ENCODE data around the gene AXL.
"Not testable (repeated sequence)": the region's sequence is repeated elsewhere in the genome, so short reads cannot be mapped to it uniquely, and the experiment has no call there.

AXL gene

DNA sequence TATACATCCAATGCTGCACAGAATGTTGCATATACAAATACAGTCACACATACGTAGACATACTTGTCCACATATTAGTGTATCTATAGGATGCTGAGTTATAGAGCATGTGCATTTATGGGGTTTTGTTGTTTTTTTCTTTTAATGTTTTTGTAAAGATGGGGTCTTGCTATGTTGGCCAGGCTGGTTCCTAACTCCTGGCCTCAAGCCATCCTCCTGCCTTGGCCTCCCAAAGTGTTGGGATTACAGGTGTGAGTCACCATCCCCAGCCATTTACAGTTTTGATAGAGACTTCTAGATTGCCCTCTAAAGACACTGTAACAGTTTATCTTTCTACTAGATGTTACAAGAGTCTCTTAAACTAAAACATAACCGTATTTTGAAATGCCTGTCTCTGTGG is 59.5 kb downstream of the AXL start:
- no peak for DNase-seq

DNA sequence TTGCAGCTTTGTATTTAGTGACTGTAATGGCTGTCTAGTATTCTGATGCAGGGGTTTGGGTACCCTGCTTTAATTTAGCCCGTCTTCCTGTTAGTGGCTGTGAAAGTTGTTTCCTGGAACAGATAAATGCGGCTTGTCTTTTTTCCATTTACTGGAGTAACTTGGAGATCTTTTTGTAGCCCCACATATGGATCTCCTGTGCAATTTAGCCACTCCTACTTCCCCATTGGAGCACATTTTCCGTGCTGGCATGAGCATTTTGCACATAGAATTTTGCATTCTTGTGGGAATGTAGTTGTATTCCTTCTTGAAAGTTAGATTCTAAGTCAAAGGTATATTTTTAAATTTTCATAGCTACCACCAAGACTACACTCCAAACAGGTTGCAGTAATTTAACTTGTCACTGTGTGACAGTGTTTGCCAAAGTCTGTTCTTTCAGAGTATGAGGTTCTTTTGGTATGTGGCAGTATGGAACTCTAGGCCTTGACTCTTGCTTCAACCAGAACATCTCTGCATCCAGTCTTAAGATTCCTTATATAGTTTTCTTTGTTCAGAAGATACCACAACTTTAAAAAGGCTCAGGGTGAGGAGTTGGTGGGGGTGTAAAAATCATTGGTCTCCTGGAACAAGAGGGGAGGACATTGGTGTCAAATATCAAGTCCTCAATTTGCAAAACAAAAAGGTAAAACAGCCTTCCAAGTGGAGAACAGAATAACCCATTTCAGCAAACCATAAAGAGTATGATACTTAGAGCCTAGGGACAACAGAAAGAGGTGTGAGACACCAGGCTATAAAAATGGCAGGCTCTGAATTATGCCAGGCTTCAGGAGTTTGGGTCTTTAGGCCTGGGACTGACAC is 69.9 kb downstream of the AXL start:
- DNase-seq: no peak

DNA sequence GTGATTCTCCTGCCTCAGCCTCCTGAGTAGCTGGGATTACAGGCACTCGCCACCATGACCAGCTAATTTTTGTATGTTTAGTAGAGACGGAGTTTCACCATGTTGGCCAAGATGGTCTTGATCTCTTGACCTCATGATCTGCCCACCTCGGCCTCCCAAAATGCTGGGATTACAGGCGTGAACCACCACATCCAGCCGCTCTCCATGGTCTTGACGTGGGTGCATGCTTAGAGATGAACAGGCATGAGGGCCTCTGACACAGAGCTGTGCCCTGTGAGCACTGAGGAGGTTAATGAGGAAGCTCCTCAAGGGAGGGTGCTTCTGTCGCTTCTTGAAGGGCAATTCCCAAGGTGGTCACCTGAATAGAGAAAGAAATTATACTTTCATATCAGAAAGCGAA is 70.8 kb downstream of the AXL start:
- DNase-seq: not testable (repeated sequence)

DNA sequence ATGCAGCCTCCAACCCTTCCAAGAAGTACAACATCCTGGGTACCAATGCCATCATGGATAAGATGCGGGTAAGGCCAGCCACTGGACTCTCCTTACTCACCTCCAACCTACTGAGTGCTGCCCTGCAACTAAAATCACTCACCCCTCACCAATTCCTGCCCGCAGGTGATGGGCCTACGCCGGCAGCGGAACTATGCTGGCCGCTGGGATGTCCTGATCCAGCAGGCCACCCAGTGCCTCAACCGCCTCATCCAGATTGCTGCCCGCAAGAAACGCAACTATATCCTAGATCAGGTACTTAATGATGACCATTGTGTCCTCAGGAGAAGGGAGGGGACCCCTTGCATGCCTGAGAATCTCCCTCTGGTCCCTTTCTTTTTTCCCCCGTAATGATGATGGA is 75.4 kb downstream of the AXL start:
- no peak for DNase-seq

DNA sequence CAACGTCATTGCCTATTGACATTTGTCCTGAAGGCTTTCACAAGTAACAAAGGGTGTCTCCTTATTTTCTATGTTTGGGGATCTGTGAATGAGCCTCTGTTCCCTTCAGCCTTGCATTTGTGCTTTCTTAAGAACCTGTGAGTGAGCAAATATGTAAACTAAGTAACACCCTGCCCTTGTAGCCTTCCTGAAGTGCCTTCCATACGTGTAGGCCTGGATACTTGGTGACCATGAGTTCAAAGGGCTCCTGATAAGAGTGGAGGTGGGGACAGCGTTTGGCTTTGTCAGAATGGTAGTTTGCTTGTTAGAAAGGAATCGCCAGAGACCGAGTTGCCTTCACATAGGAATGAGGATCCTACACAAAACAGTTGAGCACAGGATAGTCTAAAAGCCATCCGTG is 76.5 kb downstream of the AXL start:
- DNase-seq: no peak

DNA sequence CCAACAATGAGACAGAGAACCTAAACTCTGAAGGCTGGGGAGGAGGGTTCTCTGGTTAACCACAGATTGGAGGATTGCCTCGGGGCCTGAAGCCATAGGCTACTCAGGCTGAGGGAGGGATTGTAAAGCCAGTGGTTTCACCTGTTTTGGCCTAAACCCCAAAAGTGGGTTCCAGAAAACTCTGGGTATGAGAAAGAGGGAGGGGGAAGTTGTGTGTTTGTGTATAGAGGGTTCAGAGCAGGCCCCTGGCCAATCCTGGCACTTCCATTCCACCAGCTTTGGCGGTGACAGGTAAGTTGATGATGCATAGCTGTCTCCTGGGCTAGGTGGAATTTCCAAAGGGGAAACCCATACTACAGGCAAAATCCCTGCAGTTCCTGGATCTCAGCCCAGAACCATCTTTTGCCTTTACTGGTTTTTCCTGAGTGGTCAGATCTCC is 77.4 kb downstream of the AXL start:
- no peak for DNase-seq

DNA sequence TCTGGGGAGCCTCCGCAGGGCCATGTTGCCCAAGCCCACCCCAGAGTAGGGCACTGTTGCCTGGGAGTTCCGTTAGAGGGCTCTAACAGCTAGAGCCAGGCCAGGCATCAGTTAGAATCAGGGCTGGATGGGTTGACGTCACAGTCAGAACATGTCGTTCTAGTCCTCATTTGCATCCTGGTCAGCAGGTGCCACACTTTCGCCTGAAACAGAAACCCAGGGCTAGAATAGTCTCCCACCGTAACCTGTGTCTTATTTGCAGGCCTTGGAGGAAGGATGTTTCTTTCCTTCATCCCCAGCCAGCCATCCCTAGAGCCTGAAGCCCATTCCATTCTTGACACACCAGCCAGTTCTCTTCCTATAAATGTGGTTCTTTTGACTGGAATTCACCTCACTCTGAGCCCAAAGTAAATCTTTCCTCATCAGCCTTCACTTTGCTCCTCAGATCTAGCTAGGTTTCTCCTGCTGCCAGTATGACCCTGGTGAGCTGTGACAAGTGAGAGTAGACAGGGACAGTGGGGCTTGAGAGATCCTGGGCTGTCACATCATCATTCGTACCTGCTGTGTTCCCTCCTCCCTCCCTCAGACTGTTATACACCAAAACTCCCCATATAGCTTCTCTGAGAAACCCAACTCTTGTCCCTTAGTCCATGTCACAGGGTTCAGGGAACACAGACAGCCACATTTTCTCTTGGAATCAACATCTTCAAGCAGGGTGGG is 78.8 kb downstream of the AXL start:
- no peak for DNase-seq

DNA sequence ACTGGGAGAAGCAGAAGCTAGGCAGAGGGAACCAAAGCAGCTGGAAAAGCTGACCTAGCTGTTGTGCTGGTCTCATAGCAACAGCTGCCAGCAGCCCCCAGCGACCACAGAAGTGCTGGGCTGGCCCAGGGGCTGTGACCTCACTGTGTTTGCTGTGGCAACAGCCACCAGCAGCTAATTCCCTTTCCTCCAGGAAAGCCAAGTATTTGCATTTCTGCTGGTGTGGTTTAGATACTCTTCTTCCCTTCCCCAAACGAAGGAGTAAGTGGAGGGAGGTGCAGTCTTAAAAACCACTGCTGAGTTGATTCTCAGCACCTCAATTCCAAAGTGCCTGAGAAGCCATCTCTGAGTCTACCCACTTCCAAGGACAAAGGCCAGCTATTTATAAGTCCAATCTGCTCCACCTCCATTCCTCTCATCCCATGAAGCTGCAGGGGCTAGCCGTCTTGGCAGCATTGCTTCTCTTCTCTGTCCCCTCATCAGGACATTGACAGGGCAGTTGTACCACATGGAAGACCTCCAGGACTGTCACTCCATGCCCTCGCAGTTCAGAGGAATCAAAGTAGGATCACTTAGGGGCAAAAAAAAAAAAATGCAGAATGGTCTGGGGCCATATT is 79.4 kb downstream of the AXL start:
- DNase-seq: no peak

DNA sequence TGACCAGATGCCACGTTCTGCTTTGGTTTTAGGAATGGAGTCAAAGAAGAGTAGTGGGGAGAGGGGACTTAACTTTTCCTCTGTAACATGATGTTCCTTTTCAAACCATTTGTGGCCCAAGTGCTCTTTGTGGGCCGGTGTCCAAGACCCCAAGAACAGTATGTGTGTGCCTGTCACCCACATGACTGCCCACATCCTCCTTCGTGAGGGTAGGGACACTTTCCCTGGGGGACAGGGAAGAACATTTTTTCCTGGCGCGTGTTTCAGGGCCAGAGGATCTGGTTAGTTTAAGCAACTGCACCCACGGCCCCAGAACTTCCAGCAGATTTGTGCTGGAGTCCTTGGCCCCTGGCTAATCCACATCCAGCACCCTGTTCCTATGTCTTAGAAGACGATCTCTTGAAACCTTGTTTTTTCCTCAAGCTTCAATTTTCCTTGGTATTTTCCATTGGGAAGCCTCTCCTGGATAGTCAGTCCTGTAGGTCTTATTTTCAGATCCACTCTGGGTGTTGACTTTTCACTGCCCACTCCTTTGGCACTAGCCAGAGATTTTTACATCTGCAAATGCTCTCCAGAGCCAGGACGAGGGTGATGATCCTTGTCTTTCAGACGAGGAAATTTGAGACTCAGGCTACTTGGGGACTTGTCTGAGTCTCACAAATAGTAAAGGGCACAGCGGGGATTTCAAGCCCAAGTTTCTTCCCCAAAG is 80.2 kb downstream of the AXL start:
- DNase-seq: no peak

DNA sequence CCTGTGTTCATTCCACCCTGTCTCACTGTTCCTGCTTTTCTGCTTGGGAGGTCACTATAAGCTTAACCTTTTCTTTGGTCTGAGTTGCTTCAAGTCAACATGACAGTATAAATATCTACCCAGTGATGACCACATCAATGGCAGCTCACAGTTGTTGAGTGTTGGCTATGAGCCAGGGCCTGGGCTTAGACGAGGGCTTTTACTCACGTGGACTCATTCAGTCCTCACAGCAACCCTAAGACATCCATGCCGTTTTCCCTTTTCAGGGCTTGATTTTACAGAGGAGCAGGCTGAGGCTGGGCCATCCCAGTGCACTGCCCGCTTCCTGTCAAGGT is 80.7 kb downstream of the AXL start:
- DNase-seq: peak in 1 of 4 experiments; percentile 34

DNA sequence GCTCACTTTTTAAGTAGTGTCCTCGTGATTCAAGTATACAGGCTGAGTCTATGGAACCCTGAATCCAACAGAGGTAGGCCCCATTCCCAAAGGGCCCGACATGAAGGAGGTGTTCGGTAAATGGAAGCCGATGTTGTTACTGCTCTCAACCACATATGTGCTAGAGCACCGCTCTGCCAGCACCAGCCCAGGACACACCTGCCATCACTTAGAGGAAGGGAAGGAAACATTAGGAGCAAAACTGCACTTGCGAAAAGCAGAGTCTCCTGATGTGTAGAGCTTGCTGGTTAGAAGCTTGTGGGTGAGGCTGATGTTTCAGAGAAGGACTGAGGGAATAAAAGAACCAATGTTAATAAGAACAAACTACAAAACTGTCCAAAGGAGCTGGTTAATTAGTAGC is 81.5 kb downstream of the AXL start:
- no peak for DNase-seq

DNA sequence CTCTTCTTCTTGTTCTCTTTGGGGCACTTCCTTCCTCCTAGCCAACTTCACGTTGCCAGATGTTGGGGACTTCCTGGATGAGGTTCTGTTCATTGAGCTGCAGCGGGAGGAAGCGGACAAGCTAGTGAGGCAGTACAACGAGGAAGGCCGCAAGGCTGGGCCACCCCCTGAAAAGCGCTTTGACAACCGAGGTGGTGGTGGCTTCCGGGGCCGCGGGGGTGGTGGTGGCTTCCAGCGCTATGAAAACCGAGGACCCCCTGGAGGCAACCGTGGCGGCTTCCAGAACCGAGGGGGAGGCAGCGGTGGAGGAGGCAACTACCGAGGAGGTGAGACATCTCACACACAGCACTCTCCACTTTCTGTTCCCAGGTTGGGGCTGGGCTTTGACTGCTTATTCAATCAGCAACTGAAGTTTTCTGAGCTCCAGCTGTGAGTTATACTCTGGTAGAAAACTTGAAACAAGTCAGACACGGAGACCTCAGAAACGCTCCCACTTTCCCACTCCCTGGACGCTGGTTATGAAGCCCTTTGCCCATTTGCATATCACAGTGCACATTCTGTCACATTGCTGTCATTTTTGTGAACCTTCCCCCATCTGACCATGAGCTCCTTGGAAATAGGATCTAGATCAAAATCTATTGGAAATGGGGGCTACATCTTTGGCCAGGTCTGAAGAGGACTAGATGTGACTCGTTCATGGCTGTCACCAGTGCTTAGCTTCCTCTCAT is 83.8 kb downstream of the AXL start:
- peak in 2 of 4 experiments; percentile 27 to 45 for DNase-seq

DNA sequence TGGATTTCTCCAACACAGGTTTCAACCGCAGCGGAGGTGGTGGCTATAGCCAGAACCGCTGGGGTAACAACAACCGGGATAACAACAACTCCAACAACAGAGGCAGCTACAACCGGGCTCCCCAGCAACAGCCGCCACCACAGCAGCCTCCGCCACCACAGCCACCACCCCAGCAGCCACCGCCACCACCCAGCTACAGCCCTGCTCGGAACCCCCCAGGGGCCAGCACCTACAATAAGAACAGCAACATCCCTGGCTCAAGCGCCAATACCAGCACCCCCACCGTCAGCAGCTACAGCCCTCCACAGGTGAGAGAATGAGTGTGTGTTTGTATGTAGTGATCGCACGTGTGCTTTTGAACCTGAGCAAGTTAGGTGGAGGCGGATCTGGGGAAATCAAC is 84.9 kb downstream of the AXL start:
- DNase-seq: no peak

DNA sequence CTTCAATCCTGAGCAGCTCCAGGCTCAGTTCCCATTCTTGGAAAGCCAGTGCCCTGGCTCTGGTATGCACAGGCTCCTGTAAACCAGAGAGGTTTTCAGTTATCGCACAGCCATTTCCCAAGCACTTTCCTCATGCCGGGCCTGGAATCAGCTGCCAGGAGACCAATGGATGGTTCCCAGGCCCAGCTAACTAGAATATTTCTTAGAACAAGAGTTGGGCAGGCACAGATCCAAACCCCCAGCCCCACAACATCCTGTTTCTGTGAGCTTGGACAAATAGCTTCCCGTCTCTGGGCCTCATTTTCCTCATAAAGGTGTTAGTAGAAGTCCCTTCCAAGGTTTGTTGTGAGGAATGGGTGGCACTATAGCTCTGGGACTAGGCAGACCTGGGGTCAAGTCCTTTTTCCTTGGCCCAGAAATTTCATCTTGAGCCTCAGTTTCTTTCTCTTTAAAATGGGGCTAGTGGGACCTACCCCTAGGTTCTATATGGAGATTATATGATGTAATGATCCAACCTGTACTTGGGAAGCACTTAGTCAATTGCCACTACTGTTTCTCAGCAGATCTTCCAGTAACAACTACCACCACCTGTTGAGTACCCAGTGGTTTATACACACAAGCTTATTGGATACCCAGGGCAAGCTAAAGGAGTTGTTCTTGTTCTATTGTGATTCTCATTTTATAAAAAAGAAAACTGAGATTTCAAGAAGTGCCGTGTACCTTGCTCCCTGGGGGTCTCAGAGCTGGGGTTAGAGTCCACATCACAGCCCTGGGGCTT is 85.9 kb downstream of the AXL start:
- DNase-seq: no peak

DNA sequence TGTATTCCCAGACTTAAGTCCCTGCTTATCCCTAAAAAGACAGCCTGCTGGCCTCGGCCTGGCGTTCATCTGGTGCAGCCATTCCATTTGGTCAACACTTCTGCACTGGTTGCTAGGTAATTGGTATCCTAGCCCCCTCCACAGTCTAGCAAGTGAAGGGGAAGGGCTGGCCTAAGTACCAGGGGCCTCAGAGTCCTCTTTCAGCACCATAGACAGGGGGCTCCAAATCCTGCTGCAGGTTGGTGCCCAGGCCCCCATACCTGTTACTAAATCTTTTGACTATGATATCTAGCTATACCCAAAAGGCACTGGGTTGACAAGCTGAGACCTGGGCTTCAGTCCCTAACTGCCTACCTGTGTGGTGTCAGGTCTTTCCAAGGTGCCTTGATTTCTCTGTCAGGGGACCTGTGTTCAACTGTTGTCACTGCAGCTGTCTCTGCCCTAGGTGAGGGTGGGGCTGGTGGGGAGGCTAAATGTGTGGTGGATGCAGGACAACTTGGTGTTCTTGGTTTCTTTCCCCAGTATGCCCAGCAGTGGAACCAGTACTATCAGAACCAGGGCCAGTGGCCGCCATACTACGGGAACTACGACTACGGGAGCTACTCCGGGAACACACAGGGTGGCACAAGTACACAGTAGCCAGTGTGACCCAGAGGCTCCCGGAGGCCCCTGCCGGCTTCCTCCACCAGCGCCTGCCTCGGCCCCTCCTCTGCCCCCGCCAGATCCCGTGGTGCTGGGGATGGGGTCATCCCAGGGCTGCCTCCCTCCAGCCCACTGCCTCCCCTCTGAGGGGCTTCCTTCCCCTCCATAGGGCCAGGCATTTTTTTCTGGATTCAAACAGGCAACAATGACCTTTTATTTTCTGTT is 87.1 kb downstream of the AXL start:
- DNase-seq: no peak

DNA sequence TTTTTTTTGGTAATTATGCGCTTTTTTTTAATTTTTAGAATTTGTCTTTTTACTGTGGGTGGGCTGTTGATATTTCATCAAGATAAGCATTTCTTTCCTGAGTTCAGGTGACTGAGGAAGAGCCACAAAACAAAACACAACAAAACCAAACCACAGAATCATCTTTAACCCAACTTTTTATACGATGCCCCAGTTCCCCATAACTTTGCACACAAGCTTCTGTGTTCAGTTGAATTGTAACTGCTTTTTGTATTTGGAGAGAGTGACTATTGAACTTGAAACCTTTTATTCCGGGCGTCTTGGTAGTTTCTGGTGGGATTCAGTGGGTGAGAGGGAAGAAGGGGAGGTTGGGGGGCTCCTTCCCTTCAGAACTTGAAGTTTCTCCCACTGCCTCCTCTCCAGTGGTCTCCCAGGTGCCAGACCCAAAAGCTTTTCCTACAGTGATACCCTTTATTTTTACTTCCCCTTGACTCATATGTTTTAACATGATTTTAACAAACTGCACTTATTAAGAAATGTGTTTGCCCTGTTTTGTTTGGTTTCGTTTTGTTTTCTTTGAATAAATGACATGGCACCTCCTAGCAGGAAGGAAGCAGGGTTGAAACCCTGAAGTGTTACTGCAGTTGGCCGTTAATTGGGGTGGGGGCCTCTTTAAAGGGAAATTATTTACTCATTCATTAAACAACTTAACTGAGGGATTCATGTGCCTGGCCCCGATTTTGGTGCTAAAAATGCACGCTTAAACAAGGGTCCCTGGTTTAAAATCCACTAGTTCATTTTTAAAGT is 88.3 kb downstream of the AXL start:
- DNase-seq: no peak

DNA sequence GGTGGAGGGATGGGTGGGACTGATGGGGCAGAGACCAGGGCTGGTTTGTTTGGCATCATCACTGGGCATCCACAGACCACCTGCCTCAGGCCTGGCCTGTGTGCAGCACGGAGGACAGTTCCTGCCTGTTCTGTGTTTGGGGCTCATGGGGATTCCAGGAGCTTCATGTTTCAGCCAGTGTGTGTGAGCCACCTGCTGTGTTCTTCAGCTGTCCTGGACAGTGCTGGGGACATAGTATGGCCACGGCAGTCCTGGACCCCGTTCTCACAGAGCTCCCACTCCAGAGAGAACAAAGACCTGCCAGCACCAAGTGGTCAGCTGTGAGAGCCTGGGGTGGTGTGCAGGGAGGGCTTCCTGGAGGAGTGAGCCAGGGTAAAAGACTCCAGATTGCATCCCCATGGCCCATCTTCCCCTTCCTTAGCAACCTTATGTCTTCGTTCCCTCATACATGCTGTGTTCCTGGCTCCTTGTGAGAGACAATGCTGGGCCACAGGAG is 89.0 kb downstream of the AXL start:
- DNase-seq: no peak

DNA sequence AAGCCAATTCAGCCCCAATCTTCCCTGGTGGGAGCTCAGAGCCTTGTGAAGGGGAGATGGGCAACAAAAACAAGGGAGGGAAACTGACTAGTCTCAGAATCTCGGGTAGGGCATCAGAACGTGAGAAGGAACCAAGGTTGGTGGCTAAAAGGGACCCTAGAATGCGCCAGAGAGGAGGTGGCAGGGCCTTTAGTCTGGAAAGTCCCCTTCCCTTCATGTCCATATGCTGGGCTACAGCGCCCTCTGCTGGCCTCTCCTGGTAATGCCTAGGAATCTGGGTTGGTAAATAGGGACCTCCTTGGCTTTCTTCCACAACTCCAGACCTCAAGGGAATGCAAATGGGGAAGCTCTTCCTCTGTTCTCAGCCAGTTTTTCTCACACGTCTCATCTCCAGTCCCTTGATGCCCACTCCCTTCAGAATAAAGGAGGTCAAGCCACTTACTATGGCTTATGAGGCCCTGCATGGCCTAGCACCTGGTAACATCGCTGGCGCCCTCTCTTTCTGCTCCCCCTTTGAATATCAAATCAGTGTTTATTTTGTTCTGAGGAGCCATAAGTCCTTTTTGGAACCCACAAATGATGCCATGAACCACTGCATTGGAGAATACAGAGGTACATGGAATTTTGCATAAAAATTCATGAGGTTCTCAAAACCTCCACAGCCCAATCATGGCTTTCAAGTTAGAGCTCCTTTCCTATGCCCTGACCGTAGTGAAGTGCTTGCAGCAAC is 89.6 kb downstream of the AXL start:
- DNase-seq: peak; percentile 93 to 96 (median 96)
